Mammary epithelial cell (primary cell): Measurements from ENCODE around the gene LSMEM2.

Experiments
- CTCF ChIP-seq, 2 donors: IDR thresholded peaks in 1 of 2; conservative IDR thresholded peaks in 1 of 2; 2 replicates each; pipeline ENCODE4 v1.5.1; 2011 to 2012; ENCODE audit warnings: inconsistent platforms in 2 of 2, low read length in 2 of 2, mild to moderate bottlenecking in 2 of 2, control low read depth in 1 of 2, low read depth in 1 of 2; ENCODE audit not compliant: insufficient read depth in 1 of 2; ENCODE audit errors: extremely low read depth in 1 of 2
- EZH2 ChIP-seq: IDR thresholded peaks from 2 replicates; pipeline ENCODE4 v1.6.1; 2012; ENCODE audit warnings: low read length, inconsistent platforms, borderline replicate concordance

- TF ChIP-seq CTCF (conservative IDR thresholded peaks at IDR 0.05 in 1 of 2, IDR thresholded peaks at IDR 0.05 in 1 of 2; ENCODE audit: extremely low read depth in 1 of 2, insufficient read depth in 1 of 2, low read depth in 1 of 2, low read length in 2 of 2) (no peak), EZH2 (no peak)
Observed at GRCh38 chr3:50258029-50258680, 20.7 kb upstream of the LSMEM2 start.
